ENCODE data around the gene NLGN3.
A peak's percentile ranks its signal among the peaks of the same experiment; 100 is the strongest.

DNA sequence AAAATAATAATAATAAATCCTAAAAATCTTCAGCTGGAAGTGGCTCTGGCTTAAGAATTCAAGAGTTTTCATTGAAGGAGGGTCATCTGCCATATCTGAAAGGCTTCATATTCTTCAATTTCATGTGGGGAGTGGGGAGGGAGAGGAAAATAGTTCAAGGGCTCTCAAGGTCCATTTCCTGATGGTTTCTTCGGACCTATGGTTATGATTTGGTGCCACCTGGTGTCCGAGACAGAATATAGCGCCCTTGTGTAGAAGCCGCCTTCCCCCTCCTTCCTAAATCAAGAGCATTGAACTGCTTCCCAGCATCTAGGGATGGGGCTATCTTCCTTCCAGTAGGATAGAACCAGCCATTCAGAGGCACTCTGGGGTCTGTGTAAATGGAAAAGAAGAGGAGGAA is 34.3 kb downstream of the NLGN3 start:
- TF ChIP-seq, protein P1, sequence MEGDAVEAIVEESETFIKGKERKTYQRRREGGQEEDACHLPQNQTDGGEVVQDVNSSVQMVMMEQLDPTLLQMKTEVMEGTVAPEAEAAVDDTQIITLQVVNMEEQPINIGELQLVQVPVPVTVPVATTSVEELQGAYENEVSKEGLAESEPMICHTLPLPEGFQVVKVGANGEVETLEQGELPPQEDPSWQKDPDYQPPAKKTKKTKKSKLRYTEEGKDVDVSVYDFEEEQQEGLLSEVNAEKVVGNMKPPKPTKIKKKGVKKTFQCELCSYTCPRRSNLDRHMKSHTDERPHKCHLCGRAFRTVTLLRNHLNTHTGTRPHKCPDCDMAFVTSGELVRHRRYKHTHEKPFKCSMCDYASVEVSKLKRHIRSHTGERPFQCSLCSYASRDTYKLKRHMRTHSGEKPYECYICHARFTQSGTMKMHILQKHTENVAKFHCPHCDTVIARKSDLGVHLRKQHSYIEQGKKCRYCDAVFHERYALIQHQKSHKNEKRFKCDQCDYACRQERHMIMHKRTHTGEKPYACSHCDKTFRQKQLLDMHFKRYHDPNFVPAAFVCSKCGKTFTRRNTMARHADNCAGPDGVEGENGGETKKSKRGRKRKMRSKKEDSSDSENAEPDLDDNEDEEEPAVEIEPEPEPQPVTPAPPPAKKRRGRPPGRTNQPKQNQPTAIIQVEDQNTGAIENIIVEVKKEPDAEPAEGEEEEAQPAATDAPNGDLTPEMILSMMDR (conservative IDR thresholded peaks at IDR 0.05 in 1 of 2, IDR thresholded peaks at IDR 0.05 in 1 of 2; ENCODE audit: extremely low read depth in 1 of 2, insufficient read depth in 1 of 2, low read depth in 1 of 2, low read length in 2 of 2) = peak; percentile 61 to 70
- TF ChIP-seq EZH2 (IDR thresholded peaks at IDR 0.05; ENCODE audit: borderline replicate concordance, low read length) = no peak
